ENCODE data around the gene BICDL1.

GRCh38 chr12:120067901-120068300 lies 78.9 kb downstream of the BICDL1 start:
- TF ChIP-seq CHD1 (IDR thresholded peaks at IDR 0.05; ENCODE audit: low read depth, low read length) = no peak
- TF ChIP-seq ESRRA (IDR thresholded peaks at IDR 0.05; ENCODE audit: low read length) = no peak
- no peak for TF ChIP-seq YY1 (IDR thresholded peaks at IDR 0.05; ENCODE audit: low read depth, low read length)
- no peak for TF ChIP-seq ZBTB33 (IDR thresholded peaks at IDR 0.05)
- TF ChIP-seq WRNIP1 (IDR thresholded peaks at IDR 0.05; ENCODE audit: borderline replicate concordance, low read depth, low read length) = no peak
- TF ChIP-seq CTCF (IDR thresholded peaks at IDR 0.05 in 2 of 3, conservative IDR thresholded peaks at IDR 0.05 in 1 of 3; ENCODE audit: control insufficient read depth in 2 of 3, extremely low read depth in 1 of 3, insufficient read depth in 1 of 3, low read depth in 3 of 3, low read length in 3 of 3) = no peak
- TF ChIP-seq EP300 (IDR thresholded peaks at IDR 0.05; ENCODE audit: borderline replicate concordance in 1 of 2, control insufficient read depth in 1 of 2, low read depth in 2 of 2, low read length in 2 of 2) = no peak
- TF ChIP-seq E2F4 (IDR thresholded peaks at IDR 0.05; ENCODE audit: low read depth, low read length) = no peak
- no peak for TF ChIP-seq POLR2AphosphoS5 (IDR thresholded peaks at IDR 0.05; ENCODE audit: low read length)
